DOHH2 (cell line): ENCODE results near the gene OSBPL10.

Experiments
- H3F3A ChIP-seq: fragments of 200-600 bp; sonication (generic), shearing (Covaris generic); 2 replicates; pipeline ENCODE4 v1.6.0; 2016; ENCODE audit warnings: antibody characterized with exemption, mild to moderate bottlenecking; ENCODE audit not compliant: control insufficient read depth, insufficient read depth
- H3K27ac ChIP-seq: fragments of 200-600 bp; sonication (generic); 2 replicates; pipeline ENCODE4 v1.5.1; 2014; ENCODE audit warnings: low read depth, mild to moderate bottlenecking, low read length, moderate library complexity
- H3K27me3 ChIP-seq: fragments of 200-600 bp; sonication (generic); 2 replicates; pipeline ENCODE4 v1.6.1; 2014; ENCODE audit warnings: mild to moderate bottlenecking, low read length, mixed read lengths; ENCODE audit not compliant: control insufficient read depth
- H3K36me3 ChIP-seq: fragments of 200-600 bp; sonication (generic); 2 replicates; pipeline ENCODE4 v1.6.1; 2014; ENCODE audit warnings: mild to moderate bottlenecking, low read length, moderate library complexity, mixed read lengths; ENCODE audit not compliant: control insufficient read depth
- H3K4me1 ChIP-seq: fragments of 200-600 bp; sonication (generic); 2 replicates; pipeline ENCODE4 v1.6.1; 2014; ENCODE audit warnings: mild to moderate bottlenecking, low read length, mixed read lengths; ENCODE audit not compliant: control insufficient read depth
- H3K4me2 ChIP-seq: fragments of 200-600 bp; sonication (generic); 2 replicates; pipeline ENCODE4 v1.6.0; 2014; ENCODE audit warnings: mild to moderate bottlenecking, low read length, moderate library complexity
- H3K4me3 ChIP-seq: fragments of 200-600 bp; sonication (generic); 2 replicates; pipeline ENCODE4 v1.5.1; 2014; ENCODE audit warnings: mild to moderate bottlenecking, low read length, mixed read lengths
- H3K79me2 ChIP-seq: fragments of 200-600 bp; sonication (generic); 2 replicates; pipeline ENCODE4 v1.6.1; 2014; ENCODE audit warnings: mild to moderate bottlenecking, low read length, mixed read lengths; ENCODE audit not compliant: control insufficient read depth
- H3K9me2 ChIP-seq: fragments of 200-600 bp; sonication (generic); replicated peaks from 2 replicates; pipeline ENCODE4 v1.6.1; 2014; ENCODE audit warnings: mild to moderate bottlenecking, low read length, mixed read lengths; ENCODE audit not compliant: control insufficient read depth
- H3K9me3 ChIP-seq: fragments of 200-600 bp; sonication (generic); 2 replicates; pipeline ENCODE4 v1.6.1; 2014; ENCODE audit warnings: antibody characterized with exemption, low read length, mixed read lengths; ENCODE audit not compliant: control insufficient read depth, insufficient read depth
- H4K20me1 ChIP-seq: fragments of 200-600 bp; sonication (generic); 2 replicates; pipeline ENCODE4 v1.6.0; 2014; ENCODE audit warnings: low read depth, mild to moderate bottlenecking, antibody characterized with exemption, low read length, moderate library complexity; ENCODE audit not compliant: control insufficient read depth, insufficient read depth
- EZH2phosphoT487 ChIP-seq: fragments of 200-600 bp; sonication (generic); IDR thresholded peaks from 2 replicates; pipeline ENCODE4 v1.6.1; 2017; ENCODE audit warnings: borderline replicate concordance, mild to moderate bottlenecking, antibody characterized with exemption, low read length, moderate library complexity, mixed read lengths
- TF ChIP-seq, protein P1 (sequence below): fragments of 200-600 bp; sonication (generic); IDR thresholded peaks from one replicate; pipeline ENCODE4 v1.5.1; 2014; ENCODE audit warnings: antibody characterized with exemption, mild to moderate bottlenecking, low read depth, low read length; ENCODE audit not compliant: poor library complexity, severe bottlenecking

Gene OSBPL10

DNA sequence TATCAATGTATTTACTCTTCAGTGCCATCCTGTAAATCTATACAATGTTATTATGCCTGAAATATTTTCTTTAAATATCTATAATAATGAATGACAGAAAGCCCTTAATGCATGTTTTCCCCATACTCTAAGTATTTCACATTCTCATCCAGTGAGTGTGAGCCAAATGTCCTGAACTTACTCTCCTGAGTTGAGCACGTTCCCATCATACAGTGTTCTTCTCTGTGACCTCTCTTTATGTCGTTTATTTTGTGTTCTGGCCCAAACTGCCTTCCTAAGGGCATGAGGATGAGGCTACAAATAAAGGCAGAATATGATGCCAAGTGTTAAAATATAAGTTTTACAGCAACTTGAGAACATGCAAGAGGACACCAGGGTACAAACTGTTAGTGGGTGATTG lies 3.3 kb downstream of the OSBPL10 start:
- no peaks in the 10 kb centered on the region for H3K9me2 ChIP-seq
- H3K4me1 ChIP-seq, result peaks cover 80% of the 10 kb centered on the region
- H3K79me2 ChIP-seq, result peaks cover 99% of the 10 kb centered on the region
- peak overlapping the region; percentile 94 for H3K4me3 ChIP-seq
- TF ChIP-seq EZH2phosphoT487, result no peak
- TF ChIP-seq, protein P1, sequence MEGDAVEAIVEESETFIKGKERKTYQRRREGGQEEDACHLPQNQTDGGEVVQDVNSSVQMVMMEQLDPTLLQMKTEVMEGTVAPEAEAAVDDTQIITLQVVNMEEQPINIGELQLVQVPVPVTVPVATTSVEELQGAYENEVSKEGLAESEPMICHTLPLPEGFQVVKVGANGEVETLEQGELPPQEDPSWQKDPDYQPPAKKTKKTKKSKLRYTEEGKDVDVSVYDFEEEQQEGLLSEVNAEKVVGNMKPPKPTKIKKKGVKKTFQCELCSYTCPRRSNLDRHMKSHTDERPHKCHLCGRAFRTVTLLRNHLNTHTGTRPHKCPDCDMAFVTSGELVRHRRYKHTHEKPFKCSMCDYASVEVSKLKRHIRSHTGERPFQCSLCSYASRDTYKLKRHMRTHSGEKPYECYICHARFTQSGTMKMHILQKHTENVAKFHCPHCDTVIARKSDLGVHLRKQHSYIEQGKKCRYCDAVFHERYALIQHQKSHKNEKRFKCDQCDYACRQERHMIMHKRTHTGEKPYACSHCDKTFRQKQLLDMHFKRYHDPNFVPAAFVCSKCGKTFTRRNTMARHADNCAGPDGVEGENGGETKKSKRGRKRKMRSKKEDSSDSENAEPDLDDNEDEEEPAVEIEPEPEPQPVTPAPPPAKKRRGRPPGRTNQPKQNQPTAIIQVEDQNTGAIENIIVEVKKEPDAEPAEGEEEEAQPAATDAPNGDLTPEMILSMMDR, result no peak
- H3F3A ChIP-seq, result peaks cover 42% of the 10 kb centered on the region
- H4K20me1 ChIP-seq, result no peaks in the 10 kb centered on the region
- H3K4me2 ChIP-seq, result peak overlapping the region; percentile 99
- peaks cover 57% of the 10 kb centered on the region for H3K36me3 ChIP-seq
- no peaks in the 10 kb centered on the region for H3K9me3 ChIP-seq
- H3K27ac ChIP-seq, result peak overlapping the region; percentile 89
- no peaks in the 10 kb centered on the region for H3K27me3 ChIP-seq

DNA sequence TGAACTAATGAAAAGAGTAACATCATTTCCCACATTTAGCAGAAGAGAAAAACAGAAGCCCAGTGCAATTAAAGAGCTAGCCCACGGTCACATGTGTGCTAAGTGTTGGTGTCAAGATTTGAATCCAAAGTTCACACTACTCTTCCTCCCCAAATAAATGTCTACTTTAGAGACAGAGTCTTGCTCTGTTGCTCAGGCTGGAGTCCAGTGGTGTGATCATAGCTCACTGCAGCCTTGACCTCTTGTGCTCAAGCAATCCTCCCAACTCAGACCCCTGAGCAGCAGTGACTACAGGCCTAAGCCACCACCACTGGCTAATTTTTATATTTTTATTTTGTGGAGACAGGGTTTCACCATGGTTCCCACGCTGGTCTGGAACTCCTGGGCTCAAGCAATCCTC lies 4.8 kb downstream of the OSBPL10 start:
- Histone ChIP-seq H3K4me3 (peak overlapping the region; percentile 89), H3K4me2 (peak overlapping the region; percentile 99), H3K9me3 (no peaks in the 10 kb centered on the region), H3K27me3 (no peaks in the 10 kb centered on the region), H3K9me2 (no peaks in the 10 kb centered on the region), H3K79me2 (peaks cover 97% of the 10 kb centered on the region), H3F3A (peaks cover 53% of the 10 kb centered on the region), H3K36me3 (peaks cover 60% of the 10 kb centered on the region), H4K20me1 (no peaks in the 10 kb centered on the region), H3K27ac (peak overlapping the region; percentile 89), H3K4me1 (peaks cover 84% of the 10 kb centered on the region)
- no peak for TF ChIP-seq EZH2phosphoT487
- TF ChIP-seq, protein P1, result no peak

DNA sequence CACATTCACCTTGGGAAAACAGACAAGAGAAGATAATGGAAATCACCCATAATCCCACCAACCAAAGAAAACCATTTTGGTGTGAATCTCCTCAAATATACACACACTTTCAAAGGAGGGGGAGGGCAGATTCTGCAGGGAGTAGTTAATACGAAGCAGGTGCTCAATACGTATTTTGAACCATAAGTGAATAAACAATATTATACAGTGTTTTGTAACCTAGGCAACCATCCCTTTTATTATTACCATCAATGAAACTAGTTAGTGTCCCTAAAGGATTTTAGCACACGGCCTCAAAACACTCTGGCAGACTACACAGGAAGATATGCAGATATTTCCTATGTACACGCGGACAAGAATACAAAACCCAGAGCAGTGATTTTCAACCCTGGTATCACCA lies 6.1 kb downstream of the OSBPL10 start:
- H3K4me1 ChIP-seq, result peaks cover 97% of the 10 kb centered on the region
- H3K4me3 ChIP-seq, result peak overlapping the region; percentile 89
- peak overlapping the region; percentile 99 for H3K4me2 ChIP-seq
- H3K9me3 ChIP-seq, result no peaks in the 10 kb centered on the region
- peaks cover 56% of the 10 kb centered on the region for H3K36me3 ChIP-seq
- H4K20me1 ChIP-seq, result no peaks in the 10 kb centered on the region
- H3F3A ChIP-seq, result peaks cover 60% of the 10 kb centered on the region
- no peaks in the 10 kb centered on the region for H3K9me2 ChIP-seq
- H3K27ac ChIP-seq, result peak overlapping the region; percentile 89
- TF ChIP-seq, protein P1, result no peak
- TF ChIP-seq EZH2phosphoT487, result no peak
- peaks cover 95% of the 10 kb centered on the region for H3K79me2 ChIP-seq
- no peaks in the 10 kb centered on the region for H3K27me3 ChIP-seq

DNA sequence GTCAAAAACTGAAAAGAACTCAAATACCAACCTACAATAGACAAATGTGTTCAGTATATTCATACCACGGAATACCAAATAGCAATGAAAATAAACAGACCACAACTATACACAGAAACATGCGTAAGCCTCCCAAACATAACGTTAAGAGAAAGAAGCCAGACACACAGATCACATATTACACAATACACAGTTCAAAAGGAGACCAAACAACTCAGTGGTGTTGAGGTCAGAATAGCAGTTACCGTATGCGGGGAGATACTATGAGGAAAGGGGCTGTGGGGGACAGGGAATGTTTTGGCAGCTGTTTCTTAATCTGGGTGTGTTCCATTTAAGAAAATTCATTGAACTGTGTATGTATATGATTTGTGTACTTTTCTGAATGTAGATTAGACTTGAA lies 6.6 kb downstream of the OSBPL10 start:
- H3K36me3 ChIP-seq, result peaks cover 55% of the 10 kb centered on the region
- H3K9me3 ChIP-seq, result no peaks in the 10 kb centered on the region
- peak overlapping the region; percentile 89 for H3K4me3 ChIP-seq
- peak overlapping the region; percentile 89 for H3K27ac ChIP-seq
- TF ChIP-seq, protein P1, result no peak
- no peak for TF ChIP-seq EZH2phosphoT487
- no peaks in the 10 kb centered on the region for H4K20me1 ChIP-seq
- peak overlapping the region; percentile 99 for H3K4me2 ChIP-seq
- H3F3A ChIP-seq, result peaks cover 56% of the 10 kb centered on the region
- peaks cover 100% of the 10 kb centered on the region for H3K4me1 ChIP-seq
- no peaks in the 10 kb centered on the region for H3K27me3 ChIP-seq
- H3K79me2 ChIP-seq, result peaks cover 95% of the 10 kb centered on the region
- no peaks in the 10 kb centered on the region for H3K9me2 ChIP-seq
